Measurements from ENCODE around the gene CAMK1D. TPM values are rescaled to one million over a fixed set of nuclear protein-coding genes. Genes with fewer than 3 reads are reported as not detected.
"Not testable (repeated sequence)": the region's sequence is repeated elsewhere in the genome, so short reads cannot be mapped to it uniquely, and the experiment has no call there.

CAMK1D gene
- total RNA-seq, 1 donor from 2014 or later: 7.6 TPM

- Mint-ChIP-seq H3K27me3 (ENCODE audit: low read depth) (no peaks in the 10 kb centered on the region), H3K4me3 (no peak overlapping the region), H3K36me3 (no peaks in the 10 kb centered on the region), H3K4me1 (peaks cover 12% of the 10 kb centered on the region), H3K27ac (peak overlapping the region; percentile 34), H3K9me3 (peaks cover 7% of the 10 kb centered on the region)
- no peak for DNase-seq (ENCODE audit: low spot score in 2 of 2, unreplicated experiment in 2 of 2)
- TF ChIP-seq, protein P1, sequence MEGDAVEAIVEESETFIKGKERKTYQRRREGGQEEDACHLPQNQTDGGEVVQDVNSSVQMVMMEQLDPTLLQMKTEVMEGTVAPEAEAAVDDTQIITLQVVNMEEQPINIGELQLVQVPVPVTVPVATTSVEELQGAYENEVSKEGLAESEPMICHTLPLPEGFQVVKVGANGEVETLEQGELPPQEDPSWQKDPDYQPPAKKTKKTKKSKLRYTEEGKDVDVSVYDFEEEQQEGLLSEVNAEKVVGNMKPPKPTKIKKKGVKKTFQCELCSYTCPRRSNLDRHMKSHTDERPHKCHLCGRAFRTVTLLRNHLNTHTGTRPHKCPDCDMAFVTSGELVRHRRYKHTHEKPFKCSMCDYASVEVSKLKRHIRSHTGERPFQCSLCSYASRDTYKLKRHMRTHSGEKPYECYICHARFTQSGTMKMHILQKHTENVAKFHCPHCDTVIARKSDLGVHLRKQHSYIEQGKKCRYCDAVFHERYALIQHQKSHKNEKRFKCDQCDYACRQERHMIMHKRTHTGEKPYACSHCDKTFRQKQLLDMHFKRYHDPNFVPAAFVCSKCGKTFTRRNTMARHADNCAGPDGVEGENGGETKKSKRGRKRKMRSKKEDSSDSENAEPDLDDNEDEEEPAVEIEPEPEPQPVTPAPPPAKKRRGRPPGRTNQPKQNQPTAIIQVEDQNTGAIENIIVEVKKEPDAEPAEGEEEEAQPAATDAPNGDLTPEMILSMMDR (IDR thresholded peaks at IDR 0.05; ENCODE audit: unreplicated experiment): no peak
Measured at GRCh38 chr10:12807096-12807755, 457.9 kb downstream of the CAMK1D start.

DNA sequence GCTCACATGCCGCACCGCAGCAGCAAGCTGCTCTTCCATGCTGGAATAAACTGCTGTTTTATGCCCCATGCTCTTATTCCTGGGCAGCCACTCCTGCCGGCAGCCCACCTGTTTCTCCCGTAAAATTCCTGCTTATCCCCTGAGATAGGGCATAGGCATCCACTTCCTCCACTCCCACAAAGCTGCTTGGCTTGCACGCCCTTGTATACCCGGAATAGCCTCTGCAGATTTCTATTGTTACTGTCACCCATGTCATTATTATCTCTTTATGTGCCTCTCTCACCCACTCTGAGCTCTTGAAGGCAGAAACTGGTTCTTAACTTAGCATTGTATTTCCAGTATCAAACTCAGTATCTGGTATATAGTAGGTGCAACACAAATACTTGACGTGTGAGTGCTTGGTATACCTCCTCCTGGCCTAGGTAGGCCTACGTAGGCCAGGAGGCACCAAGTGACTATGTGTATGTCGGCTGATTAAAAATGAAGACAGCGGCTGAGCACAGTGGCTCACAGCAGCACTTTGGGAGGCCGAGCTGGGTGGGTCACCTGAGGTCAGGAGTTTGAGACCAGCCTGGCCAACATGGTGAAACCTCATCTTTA, 458.8 kb downstream of the CAMK1D start:
- DNase-seq (ENCODE audit: low spot score in 2 of 2, unreplicated experiment in 2 of 2): no peak
- Mint-ChIP-seq H3K36me3 (no peaks in the 10 kb centered on the region), H3K27ac (no peak overlapping the region), H3K4me3 (no peak overlapping the region), H3K9me3 (peaks cover 7% of the 10 kb centered on the region), H3K4me1 (peaks cover 12% of the 10 kb centered on the region), H3K27me3 (ENCODE audit: low read depth) (no peaks in the 10 kb centered on the region)
- TF ChIP-seq, protein P1 (IDR thresholded peaks at IDR 0.05; ENCODE audit: unreplicated experiment): no peak

- not testable (repeated sequence) for DNase-seq (ENCODE audit: low spot score in 2 of 2, unreplicated experiment in 2 of 2); H3K27ac Mint-ChIP-seq; H3K27me3 Mint-ChIP-seq (ENCODE audit: low read depth); H3K36me3 Mint-ChIP-seq; H3K4me3 Mint-ChIP-seq
- TF ChIP-seq, protein P1 (IDR thresholded peaks at IDR 0.05; ENCODE audit: unreplicated experiment): peak; percentile 68
- peaks cover 14% of the 10 kb centered on the region for H3K9me3 Mint-ChIP-seq
- peaks cover 12% of the 10 kb centered on the region for H3K4me1 Mint-ChIP-seq
Measured at GRCh38 chr10:12810046-12810445, 460.7 kb downstream of the CAMK1D start.

DNA sequence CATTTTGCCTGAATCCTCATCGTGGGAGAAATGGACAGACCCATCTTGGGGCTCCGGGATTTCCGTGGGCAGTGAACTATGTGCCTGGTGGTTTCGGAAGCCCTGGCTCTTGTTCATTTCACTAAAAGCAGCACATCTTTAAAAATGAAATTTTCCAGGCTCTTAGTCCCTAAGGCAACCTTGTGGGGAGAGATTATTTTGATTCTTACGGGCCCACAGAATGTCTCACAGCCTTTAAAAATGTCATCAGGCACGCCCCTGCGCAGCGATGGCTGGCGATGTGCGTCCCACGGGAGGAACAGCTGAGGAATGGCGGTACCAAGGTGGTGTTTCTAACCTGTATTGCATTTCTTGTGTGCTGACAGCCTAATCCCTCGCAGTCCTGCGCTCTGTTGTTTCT, 462.5 kb downstream of the CAMK1D start:
- Mint-ChIP-seq H3K27ac (no peak overlapping the region), H3K9me3 (peaks cover 15% of the 10 kb centered on the region), H3K4me1 (peaks cover 12% of the 10 kb centered on the region), H3K36me3 (peaks cover 4% of the 10 kb centered on the region), H3K4me3 (no peak overlapping the region), H3K27me3 (ENCODE audit: low read depth) (no peaks in the 10 kb centered on the region)
- TF ChIP-seq, protein P1 (IDR thresholded peaks at IDR 0.05; ENCODE audit: unreplicated experiment): no peak
- DNase-seq (ENCODE audit: low spot score in 2 of 2, unreplicated experiment in 2 of 2): no peak

GRCh38 chr10:12812571-12812970, 463.2 kb downstream of the CAMK1D start:
- peaks cover 15% of the 10 kb centered on the region for H3K9me3 Mint-ChIP-seq
- TF ChIP-seq, protein P1 (IDR thresholded peaks at IDR 0.05; ENCODE audit: unreplicated experiment): no peak
- no peak overlapping the region for H3K4me3 Mint-ChIP-seq
- H3K27me3 Mint-ChIP-seq (ENCODE audit: low read depth): no peaks in the 10 kb centered on the region
- H3K27ac Mint-ChIP-seq: no peak overlapping the region
- H3K36me3 Mint-ChIP-seq: peaks cover 4% of the 10 kb centered on the region
- DNase-seq (ENCODE audit: low spot score in 2 of 2, unreplicated experiment in 2 of 2): no peak
- H3K4me1 Mint-ChIP-seq: peaks cover 6% of the 10 kb centered on the region

Data from mesothelial cell of epicardium (in vitro differentiated cells).